Hypothalamus (tissue), 51 donors: Measurements from ENCODE around the gene COX7B2.
A peak's percentile ranks its signal among the peaks of the same experiment; 100 is the strongest.

Experiments used
- DNase-seq, 51 donors: peaks; one replicate each; lab custom pipeline; 2025; lab: John Stamatoyannopoulos, UW

Gene COX7B2

GRCh38 chr4:46890056-46890455, 19.0 kb downstream of the COX7B2 start:
- DNase-seq: no peak

GRCh38 chr4:46889410-46889809, 19.6 kb downstream of the COX7B2 start:
- DNase-seq: no peak

- DNase-seq: no peak
Observed at GRCh38 chr4:46886711-46887110, 22.3 kb downstream of the COX7B2 start.

DNA sequence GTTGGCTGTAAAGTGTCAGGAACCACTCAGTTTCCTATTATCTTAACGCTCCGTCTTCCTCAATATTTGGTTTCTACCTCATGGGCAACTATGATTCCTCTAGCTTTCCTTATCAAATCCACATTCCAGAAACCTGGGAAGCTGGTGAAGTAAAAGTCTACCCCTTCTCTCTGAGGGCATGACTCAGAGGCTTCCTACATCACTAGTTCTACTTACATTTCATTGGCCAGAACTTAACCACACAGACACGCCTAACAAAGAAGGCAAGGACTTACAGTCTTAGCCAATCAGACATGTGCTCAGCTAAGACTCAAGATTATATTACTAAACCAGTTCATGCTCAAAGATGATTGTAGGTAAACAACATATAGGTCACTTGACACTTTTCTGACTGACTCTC, 30.4 kb downstream of the COX7B2 start:
- DNase-seq: no peak

DNA sequence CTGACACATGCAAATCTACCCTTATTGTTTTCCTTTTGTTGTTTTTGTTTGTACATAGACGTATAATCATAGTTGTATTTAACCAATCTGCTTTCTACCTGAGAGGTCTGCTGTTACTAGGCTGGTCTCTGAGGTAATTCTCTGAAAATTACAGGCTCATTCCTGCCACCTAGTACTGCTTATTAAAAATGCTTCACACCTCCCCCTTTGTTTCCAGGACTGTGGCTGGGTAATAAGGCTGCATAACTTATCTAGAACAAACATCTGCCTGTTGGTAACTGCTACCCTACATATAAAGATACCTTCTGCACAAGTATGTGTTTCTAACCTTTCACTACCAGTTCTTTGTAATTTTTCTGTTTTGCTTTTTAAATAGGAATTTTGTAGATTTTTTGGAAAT, 34.2 kb downstream of the COX7B2 start:
- DNase-seq: no peak

DNA sequence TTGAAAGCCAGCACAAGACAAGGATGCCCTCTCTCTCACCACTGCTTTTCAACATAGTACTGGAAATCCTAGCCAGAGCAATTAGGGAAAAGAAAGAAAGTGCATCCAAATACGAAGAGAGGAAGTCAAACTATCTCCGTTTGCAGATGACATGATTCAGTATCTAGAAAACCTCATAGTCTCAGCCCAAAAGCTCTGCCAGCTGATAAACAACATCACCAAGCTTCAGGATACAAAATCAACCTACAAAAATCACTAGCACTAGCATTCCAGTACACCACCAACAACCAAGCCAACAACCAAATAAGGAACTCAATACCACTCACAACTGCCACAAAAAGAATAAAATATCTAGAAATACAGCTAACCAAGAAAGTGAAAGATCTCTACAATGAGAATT, 38.6 kb downstream of the COX7B2 start:
- no peak for DNase-seq

- no peak for DNase-seq
Observed at GRCh38 chr4:46856333-46856732, 52.7 kb downstream of the COX7B2 start.

GRCh38 chr4:46852800-46853199, 56.2 kb downstream of the COX7B2 start:
- DNase-seq: no peak

DNA sequence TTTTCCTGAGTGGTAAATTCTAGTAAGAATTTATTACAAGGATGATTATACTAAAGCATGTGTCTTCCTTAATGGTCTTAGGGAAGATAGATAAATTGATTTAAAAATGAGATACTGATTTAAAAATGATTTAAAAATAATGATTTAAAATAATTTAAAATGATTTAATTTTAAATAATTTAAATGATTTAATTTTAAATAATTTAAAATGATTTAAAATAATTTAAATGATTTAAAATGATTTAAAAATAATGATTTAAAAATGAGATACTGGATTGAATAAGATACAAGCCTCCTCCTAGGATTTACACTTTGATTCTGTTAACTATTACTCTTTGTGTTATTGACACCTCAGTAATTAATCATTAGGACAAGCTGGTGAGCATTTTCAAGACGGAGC, 59.0 kb downstream of the COX7B2 start:
- DNase-seq: no peak

GRCh38 chr4:46844325-46844917, 64.6 kb downstream of the COX7B2 start:
- DNase-seq: peak in 24 of 51 donors; percentile 0 to 77 (median 8)

DNA sequence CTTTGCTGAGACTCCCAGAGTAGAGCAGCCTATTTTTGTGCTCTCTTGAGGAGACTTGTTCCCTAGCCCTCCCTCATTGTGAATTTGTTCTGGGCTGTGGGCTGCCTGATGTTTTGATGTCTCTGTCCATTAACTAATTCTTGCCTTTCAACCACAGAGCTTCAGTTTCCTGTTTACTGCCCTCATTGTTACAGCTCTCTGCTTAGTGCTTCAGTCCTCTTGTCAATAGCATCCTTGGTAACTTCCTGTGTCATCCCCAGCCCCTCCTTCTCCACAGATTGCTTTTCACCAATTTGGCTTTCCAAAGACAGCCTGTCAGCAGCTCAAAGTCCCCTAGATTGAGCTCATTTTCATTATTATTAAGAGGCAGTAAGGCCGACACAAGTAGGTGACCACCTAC, 69.9 kb downstream of the COX7B2 start:
- DNase-seq: peak in 13 of 51 donors; percentile 1 to 45 (median 3)

GRCh38 chr4:46837639-46838038, 71.4 kb downstream of the COX7B2 start:
- no peak for DNase-seq

- DNase-seq: no peak
Observed at GRCh38 chr4:46836584-46836983, 72.5 kb downstream of the COX7B2 start.

DNA sequence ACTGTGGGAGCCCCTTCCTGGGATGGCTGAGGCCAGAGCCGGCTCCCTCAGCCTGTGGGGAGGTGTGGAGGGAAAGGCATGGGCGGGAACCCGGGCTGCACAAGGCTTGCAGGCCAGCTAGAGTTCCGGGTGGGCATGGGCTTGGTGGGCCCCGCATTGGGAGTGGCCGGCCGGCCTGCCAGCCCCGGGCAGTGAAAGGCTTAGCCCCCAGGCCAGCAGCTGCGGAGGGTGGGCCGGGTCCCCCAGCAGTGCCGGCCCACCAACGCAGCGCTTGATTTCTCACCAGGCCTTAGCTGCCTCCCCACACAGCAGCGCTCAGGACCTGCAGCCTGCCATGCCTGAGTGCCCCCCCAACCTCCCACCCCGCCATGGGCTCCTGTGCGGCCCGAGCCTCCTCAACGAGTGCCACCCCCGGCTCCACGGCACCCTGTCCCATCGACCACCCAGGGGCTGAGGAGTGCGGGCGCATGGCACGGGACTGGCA, 78.0 kb downstream of the COX7B2 start:
- no peak for DNase-seq

- DNase-seq: no peak
Observed at GRCh38 chr4:46820154-46820553, 88.9 kb downstream of the COX7B2 start.

- no peak for DNase-seq
Observed at GRCh38 chr4:46819095-46819494, 90.0 kb downstream of the COX7B2 start.

- DNase-seq: no peak
Observed at GRCh38 chr4:46818604-46819003, 90.4 kb downstream of the COX7B2 start.

- no peak for DNase-seq
Observed at GRCh38 chr4:46817806-46818205, 91.2 kb downstream of the COX7B2 start.

DNA sequence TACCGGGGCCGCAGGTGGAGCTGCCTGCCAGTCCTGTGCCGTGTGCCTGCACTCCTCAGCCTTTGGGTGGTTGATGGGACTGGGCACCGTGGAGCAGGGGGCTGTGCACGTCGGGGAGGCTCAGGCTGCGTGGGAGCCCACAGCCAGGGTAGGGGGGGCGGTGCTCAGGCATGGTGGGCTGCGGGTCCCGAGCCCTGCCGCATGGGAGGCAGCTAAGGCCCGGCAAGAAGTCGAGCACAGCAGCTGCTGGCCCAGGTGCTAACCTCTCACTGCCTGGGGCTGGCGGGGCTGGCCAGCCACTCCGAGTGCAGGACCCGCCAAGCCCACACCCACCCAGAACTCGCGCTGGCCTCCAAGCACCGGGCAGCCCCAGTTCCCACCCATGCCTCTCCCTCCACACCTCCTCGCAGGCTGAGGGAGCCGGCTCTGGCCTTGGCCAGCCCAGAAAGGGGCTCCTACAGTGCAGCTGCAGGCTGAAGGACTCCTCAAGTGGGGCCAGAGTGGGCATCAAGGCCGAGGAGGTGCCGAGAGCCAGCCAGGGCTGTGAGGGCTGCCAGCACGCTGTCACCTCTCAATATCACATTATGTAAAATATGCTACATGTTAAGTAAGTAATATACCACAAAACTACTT, 104.1 kb downstream of the COX7B2 start:
- DNase-seq: no peak

- no peak for DNase-seq
Observed at GRCh38 chr4:46793036-46793435, 116.0 kb downstream of the COX7B2 start.

GRCh38 chr4:46781434-46782092, 127.5 kb downstream of the COX7B2 start:
- no peak for DNase-seq

DNA sequence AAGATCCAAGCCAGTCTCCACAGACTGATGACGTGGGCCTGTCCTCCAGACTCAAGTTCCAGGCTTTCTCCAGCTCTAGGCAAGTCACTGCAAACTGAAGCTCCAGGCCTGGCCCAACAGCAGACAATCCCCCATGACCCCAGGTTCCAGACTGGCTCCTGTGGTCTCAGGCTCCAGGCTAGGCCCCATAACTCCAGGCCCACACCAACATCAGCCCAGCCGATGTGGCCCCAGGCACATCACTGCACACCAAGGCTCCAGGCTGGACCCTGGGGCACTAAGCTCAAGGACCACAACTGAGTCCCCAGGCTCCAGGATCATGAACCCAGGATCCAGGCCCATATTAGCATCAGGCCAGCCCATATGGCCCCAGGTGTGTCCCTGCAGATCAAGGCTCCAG, 143.6 kb downstream of the COX7B2 start:
- DNase-seq: no peak
